ENCODE measurements around the gene SLC46A3. TPM values are rescaled to one million over a fixed set of nuclear protein-coding genes. Genes with fewer than 3 reads are reported as not detected.
A peak's percentile ranks its signal among the peaks of the same experiment; 100 is the strongest.

Gene SLC46A3
- total RNA-seq, result 10 to 100 TPM; 10.3 to 10.9 TPM

- H3K27me3 Mint-ChIP-seq (ENCODE audit: low read depth), result peaks cover 9% of the 10 kb centered on the region
- H3K4me3 Mint-ChIP-seq, result peak within 1 kb of the TSS; percentile 85
- ATAC-seq (peak; percentile 100), DNase-seq (peak; percentile 97)
- ChIA-PET POLR2A (interaction anchor here (4.6 kb wide), 1 partner anchor 60 kb away, joined by 29 read pairs; the partner anchor contains the start of gene POMP), CTCF (no interaction called here)
- H3K36me3 Mint-ChIP-seq (ENCODE audit: low read depth), result peaks cover 11% of the 10 kb centered on the region
- H3K9me3 Mint-ChIP-seq (ENCODE audit: insufficient read depth), result no peaks in the 10 kb centered on the region
- peak within 1 kb of the TSS; percentile 87 for H3K27ac Mint-ChIP-seq
- peaks cover 29% of the 10 kb centered on the region for H3K4me1 Mint-ChIP-seq (ENCODE audit: low read depth)
Measured at GRCh38 chr13:28718543-28719226, at the start of gene SLC46A3. TSS of gene SLC46A3 (minus strand) at chr13:28718970. CDS start at chr13:28717998, 972 bp downstream.

- no peak overlapping the region for H3K27ac Mint-ChIP-seq
- H3K4me1 Mint-ChIP-seq (ENCODE audit: low read depth), result no peaks in the 10 kb centered on the region
Measured at GRCh38 chr13:28763887-28764286, 45.1 kb upstream of the SLC46A3 start.

GRCh38 chr13:28761586-28761985 is 42.8 kb upstream of the SLC46A3 start:
- Mint-ChIP-seq H3K36me3 (ENCODE audit: low read depth) (peaks cover 12% of the 10 kb centered on the region), H3K4me3 (no peak overlapping the region), H3K27ac (no peak overlapping the region), H3K27me3 (ENCODE audit: low read depth) (peaks cover 7% of the 10 kb centered on the region), H3K4me1 (ENCODE audit: low read depth) (no peaks in the 10 kb centered on the region), H3K9me3 (ENCODE audit: insufficient read depth) (peaks cover 18% of the 10 kb centered on the region)
- DNase-seq (no peak), ATAC-seq (no peak)
- POLR2A ChIA-PET, result no interaction called here
- CTCF ChIA-PET, result no interaction called here

More at GRCh38 chr13:28763887-28764286, 45.1 kb upstream of the SLC46A3 start:
- ChIA-PET CTCF (no interaction called here), POLR2A (no interaction called here)
- ATAC-seq, result no peak
- DNase-seq, result no peak
- H3K27me3 Mint-ChIP-seq (ENCODE audit: low read depth), result no peaks in the 10 kb centered on the region
- no peak overlapping the region for H3K4me3 Mint-ChIP-seq
- peaks cover 14% of the 10 kb centered on the region for H3K9me3 Mint-ChIP-seq (ENCODE audit: insufficient read depth)
- peaks cover 10% of the 10 kb centered on the region for H3K36me3 Mint-ChIP-seq (ENCODE audit: low read depth)

DNA sequence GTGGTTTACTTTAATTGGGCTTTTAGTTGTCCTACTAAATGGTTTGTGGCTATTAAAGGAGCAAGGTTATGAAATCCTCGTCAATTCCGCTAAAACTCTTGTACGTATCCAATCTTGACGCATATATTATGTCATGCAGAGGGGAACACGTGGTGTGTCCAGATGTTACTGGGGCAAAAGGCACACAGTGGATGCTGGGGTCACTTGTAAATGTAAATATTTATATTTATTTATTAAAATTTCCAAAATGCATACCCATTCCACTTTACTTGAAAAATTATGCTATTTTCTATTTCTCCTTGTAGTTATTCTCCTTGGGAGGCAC is 36.7 kb upstream of the SLC46A3 start:
- Mint-ChIP-seq H3K27me3 (ENCODE audit: low read depth) (peaks cover 7% of the 10 kb centered on the region), H3K27ac (peak overlapping the region; percentile 89), H3K4me1 (ENCODE audit: low read depth) (peaks cover 38% of the 10 kb centered on the region), H3K4me3 (no peak overlapping the region), H3K36me3 (ENCODE audit: low read depth) (peaks cover 15% of the 10 kb centered on the region), H3K9me3 (ENCODE audit: insufficient read depth) (peaks cover 21% of the 10 kb centered on the region)
- DNase-seq (no peak), ATAC-seq (no peak)
- ChIA-PET POLR2A (interaction anchor here (0.7 kb wide), 1 partner anchor 29 kb away, joined by 3 read pairs; no protein-coding TSS in a partner anchor), CTCF (interaction anchor here (0.7 kb wide), 1 partner anchor 115 kb away, joined by 3 read pairs; no protein-coding TSS in a partner anchor)

DNA sequence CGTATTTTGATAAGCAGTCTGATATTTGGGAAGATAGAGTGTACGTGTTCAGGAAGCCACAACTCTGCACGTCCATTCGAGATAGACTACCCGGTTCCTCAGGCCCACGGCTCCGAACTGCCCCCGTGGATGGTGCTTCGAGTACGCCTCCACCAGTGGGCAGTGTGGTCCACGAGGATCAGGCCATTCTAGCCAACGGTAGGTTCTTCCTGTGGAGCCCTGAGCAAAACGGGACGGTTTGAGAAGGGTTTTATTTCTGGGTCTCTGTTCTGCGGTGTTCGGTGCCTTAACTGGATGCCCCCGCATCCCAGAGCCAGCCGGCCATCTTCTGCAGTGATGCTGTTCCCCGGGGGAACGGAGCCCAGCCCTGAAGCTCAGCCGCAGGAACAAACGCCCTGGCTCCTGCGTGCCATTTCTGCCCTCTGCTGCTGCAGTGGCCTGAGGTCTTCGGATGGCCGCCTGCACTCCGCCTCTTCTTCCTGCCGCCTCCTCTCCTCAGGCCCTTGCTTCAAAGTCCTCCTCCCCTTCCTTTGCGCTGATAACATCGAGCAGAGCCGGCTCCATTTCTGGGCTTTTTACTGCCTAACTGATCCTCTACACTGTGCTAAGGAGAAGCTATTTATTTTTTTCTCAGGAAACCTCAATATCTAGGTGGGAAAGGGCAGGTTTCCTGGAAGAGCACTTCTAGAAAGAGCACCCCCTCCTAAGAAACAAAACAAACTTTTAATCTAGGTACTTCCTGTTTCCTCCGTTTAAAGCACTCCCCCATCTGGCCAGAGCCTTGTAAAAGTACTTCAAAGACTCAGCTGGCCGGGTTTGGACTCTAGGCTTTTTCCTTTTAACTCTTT is 36.2 kb upstream of the SLC46A3 start:
- POLR2A ChIA-PET, result interaction anchor here (0.7 kb wide), 1 partner anchor 28 kb away, joined by 3 read pairs; no protein-coding TSS in a partner anchor
- Mint-ChIP-seq H3K27me3 (ENCODE audit: low read depth) (peaks cover 7% of the 10 kb centered on the region), H3K27ac (peak overlapping the region; percentile 89), H3K36me3 (ENCODE audit: low read depth) (peaks cover 15% of the 10 kb centered on the region), H3K4me3 (peak overlapping the region; percentile 59), H3K9me3 (ENCODE audit: insufficient read depth) (peaks cover 21% of the 10 kb centered on the region), H3K4me1 (ENCODE audit: low read depth) (peaks cover 38% of the 10 kb centered on the region)
- CTCF ChIA-PET, result interaction anchor here (0.7 to 1.7 kb wide), 3 partner anchors 42 to 115 kb away, joined by 3 to 4 read pairs (median 3); no protein-coding TSS in a partner anchor
- DNase-seq (peak; percentile 45), ATAC-seq (peak; percentile 68)

GRCh38 chr13:28753946-28754345 is 35.2 kb upstream of the SLC46A3 start:
- POLR2A ChIA-PET, result no interaction called here
- no peak for ATAC-seq
- peak overlapping the region; percentile 89 for H3K27ac Mint-ChIP-seq

GRCh38 chr13:28753208-28753892 is 34.6 kb upstream of the SLC46A3 start:
- Mint-ChIP-seq H3K4me1 (ENCODE audit: low read depth) (peaks cover 38% of the 10 kb centered on the region), H3K27ac (peak overlapping the region; percentile 24), H3K9me3 (ENCODE audit: insufficient read depth) (peaks cover 12% of the 10 kb centered on the region), H3K36me3 (ENCODE audit: low read depth) (peaks cover 5% of the 10 kb centered on the region), H3K27me3 (ENCODE audit: low read depth) (peaks cover 7% of the 10 kb centered on the region), H3K4me3 (no peak overlapping the region)
- DNase-seq (no peak), ATAC-seq (no peak)
- POLR2A ChIA-PET, result no interaction called here
- CTCF ChIA-PET, result interaction anchor here (1.0 to 1.7 kb wide), 2 partner anchors 40 to 43 kb away, joined by 3 to 4 read pairs; no protein-coding TSS in a partner anchor

More at GRCh38 chr13:28753946-28754345, 35.2 kb upstream of the SLC46A3 start:
- CTCF ChIA-PET, result interaction anchor here (1.0 to 1.7 kb wide), 2 partner anchors 41 to 43 kb away, joined by 3 to 4 read pairs; no protein-coding TSS in a partner anchor
- H3K9me3 Mint-ChIP-seq (ENCODE audit: insufficient read depth), result peaks cover 16% of the 10 kb centered on the region
- peaks cover 7% of the 10 kb centered on the region for H3K36me3 Mint-ChIP-seq (ENCODE audit: low read depth)
- DNase-seq, result no peak
- no peak overlapping the region for H3K4me3 Mint-ChIP-seq
- H3K4me1 Mint-ChIP-seq (ENCODE audit: low read depth), result peaks cover 38% of the 10 kb centered on the region
- H3K27me3 Mint-ChIP-seq (ENCODE audit: low read depth), result peaks cover 7% of the 10 kb centered on the region

DNA sequence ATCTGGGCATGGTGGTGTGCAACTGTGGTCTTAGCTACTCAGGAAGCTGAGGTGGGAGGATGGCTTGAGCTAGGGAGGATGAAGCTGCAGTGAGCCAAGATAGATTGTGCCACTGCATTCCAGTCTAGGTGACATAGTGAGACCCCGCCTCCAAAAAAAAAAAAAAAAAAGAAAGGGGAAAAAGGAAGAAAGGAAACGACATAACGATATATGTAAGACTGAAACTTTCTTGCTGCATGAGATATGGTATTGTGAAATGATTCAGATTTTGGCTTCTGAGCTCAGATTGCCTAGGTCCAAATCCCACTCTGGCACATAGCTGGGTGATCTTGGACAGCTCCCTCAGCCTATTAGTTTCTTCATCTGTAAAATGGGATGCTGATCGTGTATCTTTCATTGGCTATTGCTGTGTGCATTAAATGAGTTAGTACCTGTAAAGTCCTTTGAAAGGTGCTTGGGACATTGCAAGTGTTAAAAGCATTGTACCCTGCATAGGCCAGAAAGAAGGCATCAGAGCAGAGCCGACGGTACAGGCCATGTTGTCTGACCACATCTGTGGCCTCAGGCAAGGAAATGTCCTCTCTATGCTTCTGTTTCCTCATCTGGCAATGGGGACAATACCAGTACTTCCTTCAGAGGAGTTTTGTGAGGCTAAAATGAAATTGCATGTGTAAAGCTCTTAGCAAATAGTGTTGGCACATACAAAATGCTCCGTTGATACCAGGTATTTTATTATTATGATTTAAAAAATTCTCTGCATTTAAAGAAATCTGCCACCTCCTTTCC is 32.6 kb upstream of the SLC46A3 start:
- DNase-seq (no peak), ATAC-seq (no peak)
- Mint-ChIP-seq H3K27ac (no peak overlapping the region), H3K27me3 (ENCODE audit: low read depth) (no peaks in the 10 kb centered on the region), H3K4me1 (ENCODE audit: low read depth) (peaks cover 38% of the 10 kb centered on the region), H3K4me3 (no peak overlapping the region), H3K36me3 (ENCODE audit: low read depth) (peaks cover 3% of the 10 kb centered on the region), H3K9me3 (ENCODE audit: insufficient read depth) (peaks cover under 1% of the 10 kb centered on the region)
- CTCF ChIA-PET, result no interaction called here
- POLR2A ChIA-PET, result no interaction called here

DNA sequence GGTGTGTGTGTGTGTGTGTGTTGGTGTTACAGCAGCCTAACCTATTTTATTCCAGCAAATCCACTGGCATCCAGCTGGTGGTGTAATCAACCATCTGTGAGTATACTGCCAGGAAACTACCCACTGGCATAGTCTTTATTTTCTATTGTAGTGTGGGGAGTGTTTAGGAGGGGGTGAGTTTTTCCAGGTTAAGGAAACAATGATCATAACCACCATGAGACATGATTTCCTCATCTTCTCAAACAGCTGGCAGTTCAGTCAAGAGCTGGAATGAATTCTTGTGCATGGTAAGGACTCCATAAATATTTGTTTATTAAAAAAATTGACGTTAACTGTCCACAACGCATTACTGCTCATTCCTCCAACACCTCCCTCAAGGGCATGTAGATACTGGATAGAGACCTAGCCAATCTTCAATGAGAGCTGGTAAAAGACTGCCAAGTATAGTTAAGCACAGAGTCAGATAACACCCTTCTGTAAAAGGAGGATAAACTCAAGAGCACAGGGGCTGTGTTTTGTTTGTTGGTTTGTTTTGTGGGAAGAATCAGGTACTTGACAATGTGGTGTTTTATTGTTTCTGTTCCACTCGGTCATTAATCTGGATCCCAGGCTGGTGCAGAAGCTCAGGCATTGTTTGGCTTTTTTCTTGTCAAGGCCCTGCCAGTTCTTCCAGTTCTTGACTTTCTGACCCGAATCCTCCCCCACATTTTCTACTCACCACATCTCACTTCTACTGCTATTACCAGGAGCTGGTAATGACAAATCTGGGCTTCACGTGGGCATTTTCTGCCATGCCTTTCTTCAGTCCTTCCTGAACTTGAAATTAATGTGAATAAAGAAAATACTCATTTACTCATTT is 31.6 kb upstream of the SLC46A3 start:
- no peak for DNase-seq
- Mint-ChIP-seq H3K36me3 (ENCODE audit: low read depth) (peaks cover 3% of the 10 kb centered on the region), H3K4me3 (no peak overlapping the region), H3K27me3 (ENCODE audit: low read depth) (no peaks in the 10 kb centered on the region), H3K27ac (no peak overlapping the region), H3K9me3 (ENCODE audit: insufficient read depth) (no peaks in the 10 kb centered on the region), H3K4me1 (ENCODE audit: low read depth) (peaks cover 36% of the 10 kb centered on the region)
- CTCF ChIA-PET, result no interaction called here
- POLR2A ChIA-PET, result no interaction called here
- no peak for ATAC-seq

GRCh38 chr13:28747851-28748250 is 29.1 kb upstream of the SLC46A3 start:
- ChIA-PET CTCF (no interaction called here), POLR2A (no interaction called here)
- no peak overlapping the region for H3K27ac Mint-ChIP-seq
- ATAC-seq, result no peak
- H3K9me3 Mint-ChIP-seq (ENCODE audit: insufficient read depth), result no peaks in the 10 kb centered on the region
- peaks cover 13% of the 10 kb centered on the region for H3K4me1 Mint-ChIP-seq (ENCODE audit: low read depth)
- peaks cover 4% of the 10 kb centered on the region for H3K27me3 Mint-ChIP-seq (ENCODE audit: low read depth)
- no peak overlapping the region for H3K4me3 Mint-ChIP-seq
- DNase-seq, result no peak
- H3K36me3 Mint-ChIP-seq (ENCODE audit: low read depth), result no peaks in the 10 kb centered on the region

Measured in activated CD8-positive, alpha-beta T cell treated with anti-CD3 and anti-CD28 coated beads, Interleukin-2, amount 10 ng/mL, durations not matched to agents 7 days and 5 days (primary cell).